Neural cell (in vitro differentiated cells): ENCODE data around the gene SPOCK1. TPM values are rescaled to one million over a fixed set of nuclear protein-coding genes. Genes with fewer than 3 reads are reported as not detected.

ENCODE experiments used
- H2AFZ ChIP-seq: fragments of 200-600, 300-800 bp; sonication (generic), shearing (Covaris generic); 2 replicates; pipeline ENCODE4 v1.6.0; 2014; ENCODE audit warnings: low read depth, mild to moderate bottlenecking, antibody characterized with exemption, low read length, moderate library complexity
- H3F3A ChIP-seq: fragments of 200-600 bp; shearing (Covaris generic); 2 replicates; pipeline ENCODE4 v1.6.1; 2016; ENCODE audit warnings: mild to moderate bottlenecking, moderate library complexity, mixed read lengths, antibody characterized with exemption, low read length; ENCODE audit not compliant: insufficient read depth, poor library complexity, severe bottlenecking
- H3K27ac ChIP-seq: fragments of 200-600, 300-800 bp; sonication (generic), shearing (Covaris generic); 2 replicates; pipeline ENCODE4 v1.5.1; 2014; ENCODE audit warnings: mild to moderate bottlenecking, low read length, moderate library complexity
- H3K27me3 ChIP-seq: fragments of 300-800, 200-600 bp; sonication (generic), shearing (Covaris generic); 2 replicates; pipeline ENCODE4 v1.6.0; 2014; ENCODE audit warnings: mild to moderate bottlenecking, low read depth, low read length, moderate library complexity; ENCODE audit not compliant: insufficient read depth
- H3K36me3 ChIP-seq: fragments of 300-800, 200-600 bp; sonication (generic), shearing (Covaris generic); 2 replicates; pipeline ENCODE4 v1.5.1; 2014; ENCODE audit warnings: mild to moderate bottlenecking, antibody characterized with exemption, low read length, moderate library complexity; ENCODE audit not compliant: insufficient read depth
- H3K4me2 ChIP-seq: fragments of 300-800, 200-600 bp; sonication (generic), shearing (Covaris generic); 2 replicates; pipeline ENCODE4 v1.6.0; 2014; ENCODE audit warnings: mild to moderate bottlenecking, low read length
- H3K4me3 ChIP-seq: fragments of 300-800, 200-600 bp; sonication (generic), shearing (Covaris generic); 2 replicates; pipeline ENCODE4 v1.5.1; 2014; ENCODE audit warnings: mild to moderate bottlenecking, low read length, moderate library complexity
- H3K79me2 ChIP-seq: fragments of 200-600 bp; shearing (Covaris generic); replicated peaks from 2 replicates; pipeline ENCODE4 v1.6.0; 2014; ENCODE audit warnings: mild to moderate bottlenecking, low read length, moderate library complexity; ENCODE audit not compliant: insufficient read depth
- H3K9ac ChIP-seq: fragments of 300-800, 200-600 bp; sonication (generic), shearing (Covaris generic); 2 replicates; pipeline ENCODE4 v1.6.1; 2016; ENCODE audit warnings: mild to moderate bottlenecking, low read length, mixed read lengths
- H3K9me2 ChIP-seq: fragments of 200-600 bp; shearing (Covaris generic); 2 replicates; pipeline ENCODE4 v1.6.1; 2016; ENCODE audit warnings: mild to moderate bottlenecking, low read length, mixed read lengths; ENCODE audit not compliant: insufficient read depth
- H3K9me3 ChIP-seq: fragments of 200-600, 300-800 bp; sonication (generic), shearing (Covaris generic); 2 replicates; pipeline ENCODE4 v1.6.1; 2016; ENCODE audit warnings: mild to moderate bottlenecking, mixed run types, low read length, moderate library complexity, mixed read lengths
- H4K20me1 ChIP-seq: fragments of 200-600 bp; shearing (Covaris generic); 2 replicates; pipeline ENCODE4 v1.6.1; 2016; ENCODE audit warnings: mild to moderate bottlenecking, mixed run types; ENCODE audit not compliant: insufficient read depth
- EP300 ChIP-seq: fragments of 450-650 bp; conservative IDR thresholded peaks from 2 replicates; pipeline ENCODE4 v1.6.1; 2014; ENCODE audit warnings: antibody characterized with exemption, mild to moderate bottlenecking, moderate library complexity; ENCODE audit not compliant: poor library complexity, severe bottlenecking
- EZH2 ChIP-seq: fragments of 200-600, 300-800 bp; shearing (Covaris generic), sonication (generic); IDR thresholded peaks from 2 replicates; pipeline ENCODE4 v1.6.1; 2014; ENCODE audit warnings: antibody characterized with exemption, low read length, borderline replicate concordance, mild to moderate bottlenecking; ENCODE audit not compliant: insufficient read depth, poor library complexity, severe bottlenecking
- MXI1 ChIP-seq: fragments of 450-650 bp; conservative IDR thresholded peaks from 2 replicates; pipeline ENCODE4 v1.6.1; 2014; ENCODE audit warnings: antibody characterized with exemption, mild to moderate bottlenecking; ENCODE audit not compliant: poor library complexity, severe bottlenecking
- POLR2AphosphoS5 ChIP-seq: IDR thresholded peaks from 2 replicates; pipeline ENCODE4 v1.6.1; 2012
- RAD21 ChIP-seq: fragments of 450-650 bp; conservative IDR thresholded peaks from 2 replicates; pipeline ENCODE4 v1.6.1; 2014; ENCODE audit warnings: antibody characterized with exemption, mild to moderate bottlenecking, moderate library complexity
- SMC3 ChIP-seq: fragments of 450-650 bp; conservative IDR thresholded peaks from 2 replicates; pipeline ENCODE4 v1.6.1; 2014; ENCODE audit warnings: antibody characterized with exemption, mild to moderate bottlenecking, moderate library complexity; ENCODE audit not compliant: poor library complexity
- TAF1 ChIP-seq: IDR thresholded peaks from 2 replicates; pipeline ENCODE4 v1.6.1; 2012; ENCODE audit warnings: low read depth
- polyA plus RNA-seq: library from polyadenylated mRNA; depleted of rRNA; stranded (reverse); fragments of >200 nt; gene quantifications from 2 replicates; pipeline ENCODE4 v1.2.3, GENCODE V29; 2014
- TF ChIP-seq, protein P1 (sequence below): IDR thresholded peaks from 2 replicates; pipeline ENCODE4 v1.6.1; 2012; ENCODE audit warnings: borderline replicate concordance
- TF ChIP-seq, protein P2 (sequence below): fragments of 450-650 bp; IDR thresholded peaks from 2 replicates; pipeline ENCODE4 v1.5.1; 2014; ENCODE audit warnings: antibody characterized with exemption, mild to moderate bottlenecking, moderate library complexity; ENCODE audit not compliant: poor library complexity, severe bottlenecking

Gene SPOCK1
- polyA plus RNA-seq, 1 donor from 2014 or later, result 33.6 TPM

DNA sequence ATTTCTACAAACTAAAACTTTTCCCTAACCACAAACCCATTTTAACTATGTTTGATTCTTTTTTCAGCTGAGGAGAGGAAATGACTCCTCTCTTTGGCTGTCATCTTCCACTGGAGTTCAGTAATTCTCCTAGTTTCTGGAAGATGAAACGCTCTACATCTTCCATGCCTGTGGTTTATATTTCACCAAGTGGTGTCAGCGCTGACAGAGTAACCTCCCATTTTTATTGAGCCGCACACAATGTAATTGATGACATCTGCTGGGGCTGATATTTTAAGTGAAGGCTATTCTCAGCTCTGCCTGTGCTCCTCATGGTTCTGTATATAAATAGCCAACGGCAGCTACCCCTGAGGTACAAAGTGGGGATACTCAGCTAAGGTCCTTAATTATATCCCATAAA lies 234.6 kb downstream of the SPOCK1 start:
- no peaks in the 10 kb centered on the region for H3K27me3 ChIP-seq
- H3K9ac ChIP-seq, result no peak overlapping the region
- no peaks in the 10 kb centered on the region for H3F3A ChIP-seq
- H3K4me3 ChIP-seq, result no peak overlapping the region
- TF ChIP-seq POLR2AphosphoS5, result peak; percentile 18
- TF ChIP-seq RAD21, result no peak
- no peak for TF ChIP-seq SMC3
- no peak for TF ChIP-seq MXI1
- no peak for TF ChIP-seq TAF1
- no peak overlapping the region for H2AFZ ChIP-seq
- no peaks in the 10 kb centered on the region for H4K20me1 ChIP-seq
- H3K36me3 ChIP-seq, result no peaks in the 10 kb centered on the region
- H3K79me2 ChIP-seq, result no peaks in the 10 kb centered on the region
- H3K4me2 ChIP-seq, result no peak overlapping the region
- H3K9me2 ChIP-seq, result no peaks in the 10 kb centered on the region
- H3K9me3 ChIP-seq, result no peaks in the 10 kb centered on the region
- no peak overlapping the region for H3K27ac ChIP-seq

DNA sequence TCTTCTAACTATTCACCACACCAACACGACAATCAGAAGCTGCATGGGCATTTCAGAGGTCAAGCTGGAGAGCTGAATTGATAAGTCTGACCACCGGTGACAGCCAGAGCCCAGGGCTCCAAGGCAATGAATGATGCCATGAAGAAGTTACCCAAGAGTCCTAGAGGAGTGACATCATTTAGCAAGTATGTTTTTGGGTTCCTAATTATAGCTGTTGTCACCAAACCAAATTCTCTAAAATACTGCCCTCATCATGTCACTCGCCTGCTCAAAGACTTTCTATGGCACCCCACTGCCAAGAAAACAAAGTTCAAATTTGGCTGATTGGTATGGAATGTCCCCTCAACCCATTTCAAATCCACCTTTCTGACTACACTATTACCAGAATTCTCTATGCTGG lies 235.1 kb downstream of the SPOCK1 start:
- H3K27ac ChIP-seq, result no peak overlapping the region
- H3K79me2 ChIP-seq, result no peaks in the 10 kb centered on the region
- H3F3A ChIP-seq, result no peaks in the 10 kb centered on the region
- H3K4me2 ChIP-seq, result no peak overlapping the region
- no peak overlapping the region for H3K9ac ChIP-seq
- no peaks in the 10 kb centered on the region for H3K9me3 ChIP-seq
- H3K36me3 ChIP-seq, result no peaks in the 10 kb centered on the region
- H2AFZ ChIP-seq, result no peak overlapping the region
- H3K4me3 ChIP-seq, result no peak overlapping the region
- no peaks in the 10 kb centered on the region for H3K9me2 ChIP-seq
- H3K27me3 ChIP-seq, result no peaks in the 10 kb centered on the region
- no peaks in the 10 kb centered on the region for H4K20me1 ChIP-seq
- no peak for TF ChIP-seq MXI1
- TF ChIP-seq, protein P1, sequence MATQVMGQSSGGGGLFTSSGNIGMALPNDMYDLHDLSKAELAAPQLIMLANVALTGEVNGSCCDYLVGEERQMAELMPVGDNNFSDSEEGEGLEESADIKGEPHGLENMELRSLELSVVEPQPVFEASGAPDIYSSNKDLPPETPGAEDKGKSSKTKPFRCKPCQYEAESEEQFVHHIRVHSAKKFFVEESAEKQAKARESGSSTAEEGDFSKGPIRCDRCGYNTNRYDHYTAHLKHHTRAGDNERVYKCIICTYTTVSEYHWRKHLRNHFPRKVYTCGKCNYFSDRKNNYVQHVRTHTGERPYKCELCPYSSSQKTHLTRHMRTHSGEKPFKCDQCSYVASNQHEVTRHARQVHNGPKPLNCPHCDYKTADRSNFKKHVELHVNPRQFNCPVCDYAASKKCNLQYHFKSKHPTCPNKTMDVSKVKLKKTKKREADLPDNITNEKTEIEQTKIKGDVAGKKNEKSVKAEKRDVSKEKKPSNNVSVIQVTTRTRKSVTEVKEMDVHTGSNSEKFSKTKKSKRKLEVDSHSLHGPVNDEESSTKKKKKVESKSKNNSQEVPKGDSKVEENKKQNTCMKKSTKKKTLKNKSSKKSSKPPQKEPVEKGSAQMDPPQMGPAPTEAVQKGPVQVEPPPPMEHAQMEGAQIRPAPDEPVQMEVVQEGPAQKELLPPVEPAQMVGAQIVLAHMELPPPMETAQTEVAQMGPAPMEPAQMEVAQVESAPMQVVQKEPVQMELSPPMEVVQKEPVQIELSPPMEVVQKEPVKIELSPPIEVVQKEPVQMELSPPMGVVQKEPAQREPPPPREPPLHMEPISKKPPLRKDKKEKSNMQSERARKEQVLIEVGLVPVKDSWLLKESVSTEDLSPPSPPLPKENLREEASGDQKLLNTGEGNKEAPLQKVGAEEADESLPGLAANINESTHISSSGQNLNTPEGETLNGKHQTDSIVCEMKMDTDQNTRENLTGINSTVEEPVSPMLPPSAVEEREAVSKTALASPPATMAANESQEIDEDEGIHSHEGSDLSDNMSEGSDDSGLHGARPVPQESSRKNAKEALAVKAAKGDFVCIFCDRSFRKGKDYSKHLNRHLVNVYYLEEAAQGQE, result no peak
- no peak for TF ChIP-seq TAF1
- TF ChIP-seq, protein P2, sequence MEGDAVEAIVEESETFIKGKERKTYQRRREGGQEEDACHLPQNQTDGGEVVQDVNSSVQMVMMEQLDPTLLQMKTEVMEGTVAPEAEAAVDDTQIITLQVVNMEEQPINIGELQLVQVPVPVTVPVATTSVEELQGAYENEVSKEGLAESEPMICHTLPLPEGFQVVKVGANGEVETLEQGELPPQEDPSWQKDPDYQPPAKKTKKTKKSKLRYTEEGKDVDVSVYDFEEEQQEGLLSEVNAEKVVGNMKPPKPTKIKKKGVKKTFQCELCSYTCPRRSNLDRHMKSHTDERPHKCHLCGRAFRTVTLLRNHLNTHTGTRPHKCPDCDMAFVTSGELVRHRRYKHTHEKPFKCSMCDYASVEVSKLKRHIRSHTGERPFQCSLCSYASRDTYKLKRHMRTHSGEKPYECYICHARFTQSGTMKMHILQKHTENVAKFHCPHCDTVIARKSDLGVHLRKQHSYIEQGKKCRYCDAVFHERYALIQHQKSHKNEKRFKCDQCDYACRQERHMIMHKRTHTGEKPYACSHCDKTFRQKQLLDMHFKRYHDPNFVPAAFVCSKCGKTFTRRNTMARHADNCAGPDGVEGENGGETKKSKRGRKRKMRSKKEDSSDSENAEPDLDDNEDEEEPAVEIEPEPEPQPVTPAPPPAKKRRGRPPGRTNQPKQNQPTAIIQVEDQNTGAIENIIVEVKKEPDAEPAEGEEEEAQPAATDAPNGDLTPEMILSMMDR, result no peak
- TF ChIP-seq EP300, result no peak
- no peak for TF ChIP-seq EZH2

DNA sequence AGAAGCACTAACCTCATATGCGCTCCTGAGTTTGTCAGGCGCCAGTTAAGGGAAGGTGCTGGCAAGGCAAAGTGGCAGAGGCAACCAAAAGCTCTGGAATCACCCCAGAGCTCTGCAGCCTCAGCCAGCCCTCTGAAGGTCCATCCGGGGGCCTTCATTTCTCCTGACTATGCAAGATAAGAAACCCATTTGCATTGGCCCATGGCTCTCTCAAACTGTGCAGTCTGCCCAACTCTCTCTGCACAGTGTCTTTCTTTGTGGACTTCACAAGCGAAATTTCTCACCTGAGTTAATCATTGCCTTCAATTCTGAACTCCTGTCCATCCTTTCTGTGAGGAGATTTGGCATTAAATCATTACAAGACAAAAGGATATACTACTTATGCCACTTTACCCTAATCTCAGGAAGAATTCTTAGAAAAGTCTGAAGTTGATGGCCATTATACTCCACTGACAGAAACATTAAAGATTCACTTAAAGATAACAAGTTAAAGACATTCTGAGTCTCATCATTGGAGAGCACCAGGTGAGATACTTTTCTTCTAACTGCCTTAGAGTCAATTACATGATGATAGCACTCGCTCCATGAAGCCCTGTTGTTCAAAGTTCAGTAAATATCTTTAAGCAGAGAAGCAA lies 235.6 kb downstream of the SPOCK1 start:
- Histone ChIP-seq H3K9me2 (no peaks in the 10 kb centered on the region), H3K79me2 (no peaks in the 10 kb centered on the region), H3K9me3 (no peaks in the 10 kb centered on the region), H3K9ac (no peak overlapping the region), H3K27me3 (no peaks in the 10 kb centered on the region), H3K27ac (no peak overlapping the region), H3K4me2 (no peak overlapping the region), H3K4me3 (no peak overlapping the region), H2AFZ (no peak overlapping the region), H4K20me1 (no peaks in the 10 kb centered on the region), H3F3A (no peaks in the 10 kb centered on the region), H3K36me3 (no peaks in the 10 kb centered on the region)
- TF ChIP-seq EP300 (no peak), SMC3 (no peak), EZH2 (no peak), RAD21 (no peak), POLR2AphosphoS5 (no peak), TAF1 (no peak), MXI1 (no peak)
- TF ChIP-seq, protein P1, result no peak
- TF ChIP-seq, protein P2, result no peak
